D341Med (cell line): ENCODE measurements around the gene ARID1B.
"Not testable (repeated sequence)": the region's sequence is repeated elsewhere in the genome, so short reads cannot be mapped to it uniquely, and the experiment has no call there.

ENCODE experiments used
- DNase-seq: peaks from one replicate; pipeline ENCODE4 v3.0.0; 2012; ENCODE audit warnings: low spot score

ARID1B gene

GRCh38 chr6:157021993-157022740 is 245.0 kb downstream of the ARID1B start:
- peak; percentile 98 for DNase-seq

- DNase-seq, result no peak
Observed at GRCh38 chr6:157023958-157024357, 246.8 kb downstream of the ARID1B start.

GRCh38 chr6:157024745-157025144 is 247.6 kb downstream of the ARID1B start:
- no peak for DNase-seq

GRCh38 chr6:157025437-157025836 is 248.3 kb downstream of the ARID1B start:
- DNase-seq, result no peak

- DNase-seq, result no peak
Observed at GRCh38 chr6:157029980-157030690, 253.0 kb downstream of the ARID1B start.

GRCh38 chr6:157030755-157031154 is 253.6 kb downstream of the ARID1B start:
- DNase-seq, result no peak

- DNase-seq, result no peak
Observed at GRCh38 chr6:157032923-157033322, 255.7 kb downstream of the ARID1B start.

GRCh38 chr6:157033428-157034140 is 256.4 kb downstream of the ARID1B start:
- no peak for DNase-seq

- DNase-seq, result peak; percentile 45
Observed at GRCh38 chr6:157034436-157035230, 257.5 kb downstream of the ARID1B start.

- no peak for DNase-seq
Observed at GRCh38 chr6:157035546-157035945, 258.4 kb downstream of the ARID1B start.

- no peak for DNase-seq
Observed at GRCh38 chr6:157036245-157036711, 259.1 kb downstream of the ARID1B start.

- peak; percentile 50 for DNase-seq
Observed at GRCh38 chr6:157037165-157037564, 260.0 kb downstream of the ARID1B start.

GRCh38 chr6:157038610-157039009 is 261.4 kb downstream of the ARID1B start:
- DNase-seq, result no peak

GRCh38 chr6:157039639-157040038 is 262.5 kb downstream of the ARID1B start:
- DNase-seq, result not testable (repeated sequence)

GRCh38 chr6:157040191-157040590 is 263.0 kb downstream of the ARID1B start:
- no peak for DNase-seq

- peak; percentile 48 for DNase-seq
Observed at GRCh38 chr6:157045831-157046454, 268.8 kb downstream of the ARID1B start.

- no peak for DNase-seq
Observed at GRCh38 chr6:157046776-157047175, 269.6 kb downstream of the ARID1B start.

GRCh38 chr6:157047328-157047727 is 270.1 kb downstream of the ARID1B start:
- no peak for DNase-seq

GRCh38 chr6:157047951-157048350 is 270.8 kb downstream of the ARID1B start:
- no peak for DNase-seq

GRCh38 chr6:157049133-157049532 is 272.0 kb downstream of the ARID1B start:
- DNase-seq, result no peak

- DNase-seq, result peak; percentile 67
Observed at GRCh38 chr6:157050537-157051265, 273.5 kb downstream of the ARID1B start.
